ENCODE data around the gene HOXD10. TPM values are rescaled to one million over a fixed set of nuclear protein-coding genes. Genes with fewer than 3 reads are reported as not detected.

Gene HOXD10
- total RNA-seq, 1 experiment from 2014 or later: not detected

GRCh38 chr2:176111309-176111663 is 5.3 kb upstream of the HOXD10 start:
- Histone ChIP-seq H3K27me3 (ENCODE audit: control insufficient read depth, insufficient read depth, low read length) (peaks cover 5% of the 10 kb centered on the region; the same call in 1 of the 2 replicates), H3K36me3 (ENCODE audit: control insufficient read depth, insufficient read depth, low read length) (no peaks in the 10 kb centered on the region), H3K4me1 (ENCODE audit: control insufficient read depth, insufficient read depth, low read length) (0 out of 2 replicates have a peak, but pooled peaks cover 3% of the 10 kb centered on the region), H3K4me3 (ENCODE audit: low read depth in 2 of 2, low read length in 2 of 2) (no peak overlapping the region), H3K9me3 (ENCODE audit: control insufficient read depth, insufficient read depth, low read depth, low read length) (no peaks in the 10 kb centered on the region), H3K27ac (ENCODE audit: low read length) (no peak overlapping the region)
- DNase-seq (ENCODE audit: low read depth, low spot score) (no peak), ATAC-seq (peak; percentile 76)
- CTCF ChIA-PET: interaction anchor here (0.6 to 0.7 kb wide), 2 partner anchors 10 to 1036 kb away, joined by 3 to 4 read pairs; no protein-coding TSS in a partner anchor
- POLR2A ChIA-PET: no interaction called here
- in situ Hi-C loops (cut with HindIII; ENCODE audit: low pct_unique_long_range_greater_than_20kb, low sequenced_read_pairs): no loop called here
- no peak for TF ChIP-seq REST (IDR thresholded peaks at IDR 0.05; ENCODE audit: insufficient read depth in 1 of 2, low read depth in 2 of 2, low read length in 1 of 2)
- TF ChIP-seq CTCF (IDR thresholded peaks at IDR 0.05): peak; percentile 96
- intact Hi-C loops (cut with micrococcal nuclease; ENCODE audit: unreplicated experiment): no loop called here
- no TSS peak for BruUV-seq (replicated peaks)

- Histone ChIP-seq H3K36me3 (ENCODE audit: control insufficient read depth, insufficient read depth, low read length) (no peaks in the 10 kb centered on the region), H3K4me1 (ENCODE audit: control insufficient read depth, insufficient read depth, low read length) (0 out of 2 replicates have a peak, but pooled peaks cover 3% of the 10 kb centered on the region), H3K4me3 (ENCODE audit: low read depth in 2 of 2, low read length in 2 of 2) (no peak overlapping the region), H3K27ac (ENCODE audit: low read length) (no peak overlapping the region), H3K27me3 (ENCODE audit: control insufficient read depth, insufficient read depth, low read length) (peaks cover 5% of the 10 kb centered on the region; the same call in 1 of the 2 replicates), H3K9me3 (ENCODE audit: control insufficient read depth, insufficient read depth, low read depth, low read length) (no peaks in the 10 kb centered on the region)
- intact Hi-C loops (cut with micrococcal nuclease; ENCODE audit: unreplicated experiment) (no loop called here), in situ Hi-C loops (cut with HindIII; ENCODE audit: low pct_unique_long_range_greater_than_20kb, low sequenced_read_pairs) (no loop called here)
- ATAC-seq (no peak), DNase-seq (ENCODE audit: low read depth, low spot score) (no peak)
- ChIA-PET POLR2A (no interaction called here), CTCF (interaction anchor here (0.6 to 0.7 kb wide), 2 partner anchors 9 to 1036 kb away, joined by 3 to 4 read pairs; no protein-coding TSS in a partner anchor)
- no TSS peak for BruUV-seq (replicated peaks)
- TF ChIP-seq SIN3A (IDR thresholded peaks at IDR 0.05; ENCODE audit: borderline replicate concordance, insufficient read depth, low read depth, low read length): no peak
- TF ChIP-seq TCF7L2 (IDR thresholded peaks at IDR 0.05; ENCODE audit: low read depth, low read length): no peak
- TF ChIP-seq CTCF (IDR thresholded peaks at IDR 0.05): no peak
- TF ChIP-seq POLR2AphosphoS5 (IDR thresholded peaks at IDR 0.05; ENCODE audit: low read depth, low read length): no peak
- TF ChIP-seq REST (IDR thresholded peaks at IDR 0.05; ENCODE audit: insufficient read depth in 1 of 2, low read depth in 2 of 2, low read length in 1 of 2): no peak
Measured at GRCh38 chr2:176111846-176112374, 4.7 kb upstream of the HOXD10 start.

All from Panc1 (cell line).